ENCODE results near the gene TOPORS. TPM values are rescaled to one million over a fixed set of nuclear protein-coding genes. Genes with fewer than 3 reads are reported as not detected.

TOPORS gene
- total RNA-seq, 2 donors from 2014 or later, result 25.4 to 29.5 TPM

GRCh38 chr9:32578976-32579375 is 26.6 kb upstream of the TOPORS start:
- WGBS, 2 experiments (ENCODE audit: insufficient coverage in 1 of 2, insufficient read length in 1 of 2), result 93 to 100% methylated on average over 2 to 5 of the region's 5 CpGs
- Histone ChIP-seq H3K4me1 (ENCODE audit: control insufficient read depth, insufficient read depth, low read length) (no peaks in the 10 kb centered on the region), H3K27me3 (ENCODE audit: control insufficient read depth, insufficient read depth, low read length, poor library complexity, severe bottlenecking) (no peaks in the 10 kb centered on the region), H3K9ac (ENCODE audit: extremely low read depth, low read length, poor library complexity, severe bottlenecking) (no peak overlapping the region), H3K36me3 (ENCODE audit: control insufficient read depth, insufficient read depth, low read length) (no peaks in the 10 kb centered on the region), H3K9me3 (ENCODE audit: control insufficient read depth, low read length) (no peaks in the 10 kb centered on the region), H3K27ac (ENCODE audit: low read depth, low read length) (no peak overlapping the region), H3K4me3 (ENCODE audit: low read length) (no peak overlapping the region)
- Mint-ChIP-seq H3K27me3 (ENCODE audit: insufficient read depth) (no peaks in the 10 kb centered on the region), H3K4me1 (peaks cover 18% of the 10 kb centered on the region), H3K36me3 (ENCODE audit: low read depth) (no peaks in the 10 kb centered on the region), H3K27ac (no peak overlapping the region), H3K4me3 (no peak overlapping the region), H3K9me3 (no peaks in the 10 kb centered on the region)
- no peak for TF ChIP-seq CTCF (conservative IDR thresholded peaks at IDR 0.05)
- DNase-seq, result no peak

- no peak for TF ChIP-seq CTCF (conservative IDR thresholded peaks at IDR 0.05)
- 89 to 100% methylated on average over 1 to 3 of the region's 3 CpGs for WGBS, 2 experiments (ENCODE audit: insufficient coverage in 1 of 2, insufficient read length in 1 of 2)
- peaks cover 18% of the 10 kb centered on the region for H3K4me1 Mint-ChIP-seq
Measured at GRCh38 chr9:32577316-32577715, 24.9 kb upstream of the TOPORS start.

GRCh38 chr9:32574858-32575257 is 22.5 kb upstream of the TOPORS start:
- peaks cover 5% of the 10 kb centered on the region for H3K4me1 ChIP-seq (ENCODE audit: control insufficient read depth, insufficient read depth, low read length)

More at GRCh38 chr9:32577316-32577715, 24.9 kb upstream of the TOPORS start:
- H3K9me3 ChIP-seq (ENCODE audit: control insufficient read depth, low read length), result no peaks in the 10 kb centered on the region
- H3K4me3 ChIP-seq (ENCODE audit: low read length), result no peak overlapping the region
- no peaks in the 10 kb centered on the region for H3K27me3 Mint-ChIP-seq (ENCODE audit: insufficient read depth)
- H3K4me1 ChIP-seq (ENCODE audit: control insufficient read depth, insufficient read depth, low read length), result no peaks in the 10 kb centered on the region
- DNase-seq, result no peak
- no peaks in the 10 kb centered on the region for H3K36me3 ChIP-seq (ENCODE audit: control insufficient read depth, insufficient read depth, low read length)
- no peaks in the 10 kb centered on the region for H3K27me3 ChIP-seq (ENCODE audit: control insufficient read depth, insufficient read depth, low read length, poor library complexity, severe bottlenecking)
- H3K27ac ChIP-seq (ENCODE audit: low read depth, low read length), result no peak overlapping the region
- H3K9ac ChIP-seq (ENCODE audit: extremely low read depth, low read length, poor library complexity, severe bottlenecking), result no peak overlapping the region
- no peaks in the 10 kb centered on the region for H3K36me3 Mint-ChIP-seq (ENCODE audit: low read depth)
- no peak overlapping the region for H3K27ac Mint-ChIP-seq
- H3K9me3 Mint-ChIP-seq, result no peaks in the 10 kb centered on the region
- no peak overlapping the region for H3K4me3 Mint-ChIP-seq

More at GRCh38 chr9:32574858-32575257, 22.5 kb upstream of the TOPORS start:
- peaks cover 2% of the 10 kb centered on the region for H3K36me3 ChIP-seq (ENCODE audit: control insufficient read depth, insufficient read depth, low read length)
- 90% methylated on average over 1 of the region's 1 CpG; no CpG with 5 or more reads in 1 of the 2 experiments for WGBS, 2 experiments (ENCODE audit: insufficient coverage in 1 of 2, insufficient read length in 1 of 2)
- no peak overlapping the region for H3K9ac ChIP-seq (ENCODE audit: extremely low read depth, low read length, poor library complexity, severe bottlenecking)
- H3K4me3 ChIP-seq (ENCODE audit: low read length), result no peak overlapping the region
- H3K9me3 ChIP-seq (ENCODE audit: control insufficient read depth, low read length), result no peaks in the 10 kb centered on the region
- H3K27ac Mint-ChIP-seq, result no peak overlapping the region
- H3K36me3 Mint-ChIP-seq (ENCODE audit: low read depth), result peaks cover 5% of the 10 kb centered on the region
- H3K4me1 Mint-ChIP-seq, result peaks cover 11% of the 10 kb centered on the region
- H3K9me3 Mint-ChIP-seq, result no peaks in the 10 kb centered on the region
- no peak for DNase-seq
- H3K27me3 Mint-ChIP-seq (ENCODE audit: insufficient read depth), result no peaks in the 10 kb centered on the region
- H3K27ac ChIP-seq (ENCODE audit: low read depth, low read length), result no peak overlapping the region
- no peak for TF ChIP-seq CTCF (conservative IDR thresholded peaks at IDR 0.05)
- no peaks in the 10 kb centered on the region for H3K27me3 ChIP-seq (ENCODE audit: control insufficient read depth, insufficient read depth, low read length, poor library complexity, severe bottlenecking)
- no peak overlapping the region for H3K4me3 Mint-ChIP-seq
